Hematopoietic multipotent progenitor cell treated with erythropoietin and hydrocortisone succinate and interleukin-3 and kit ligand, for 4 days (in vitro differentiated cells): ENCODE data around the gene PRRT1B.
"Not testable (repeated sequence)": the region's sequence is repeated elsewhere in the genome, so short reads cannot be mapped to it uniquely, and the experiment has no call there.

ENCODE experiments used
- DNase-seq: peaks from one replicate; pipeline ENCODE4 v3.0.0-alpha.2; 2015

Gene PRRT1B

GRCh38 chr9:131523086-131523388 lies 22.3 kb upstream of the PRRT1B start:
- no peak for DNase-seq

GRCh38 chr9:131523451-131524435 lies 21.6 kb upstream of the PRRT1B start:
- no peak for DNase-seq

- no peak for DNase-seq
Measured at GRCh38 chr9:131524665-131525315, 20.5 kb upstream of the PRRT1B start.

GRCh38 chr9:131525643-131526565 lies 19.4 kb upstream of the PRRT1B start:
- DNase-seq: no peak

- no peak for DNase-seq
Measured at GRCh38 chr9:131528186-131528585, 17.1 kb upstream of the PRRT1B start.

GRCh38 chr9:131528886-131529505 lies 16.3 kb upstream of the PRRT1B start:
- DNase-seq: no peak

GRCh38 chr9:131529597-131530545 lies 15.5 kb upstream of the PRRT1B start:
- no peak for DNase-seq

- peak; percentile 43 for DNase-seq
Measured at GRCh38 chr9:131530546-131530919, 14.8 kb upstream of the PRRT1B start.

- peak; percentile 93 for DNase-seq
Measured at GRCh38 chr9:131530920-131531832, 14.1 kb upstream of the PRRT1B start, which contains the start of gene UCK1. TSS of gene UCK1 (minus strand) at chr9:131531263. CDS start at chr9:131531174, 89 bp downstream.

- DNase-seq: peak; percentile 87
Measured at GRCh38 chr9:131534721-131535237, 10.5 kb upstream of the PRRT1B start.

- no peak for DNase-seq
Measured at GRCh38 chr9:131537946-131538345, 7.4 kb upstream of the PRRT1B start.

- no peak for DNase-seq
Measured at GRCh38 chr9:131539223-131539923, 6.0 kb upstream of the PRRT1B start.

GRCh38 chr9:131543141-131543540 lies 2.2 kb upstream of the PRRT1B start:
- no peak for DNase-seq

GRCh38 chr9:131545786-131546335 lies 538 bp downstream of the PRRT1B start:
- no peak for DNase-seq

- no peak for DNase-seq
Measured at GRCh38 chr9:131546336-131547084, 1.2 kb downstream of the PRRT1B start.

GRCh38 chr9:131549186-131549585 lies 3.9 kb downstream of the PRRT1B start:
- not testable (repeated sequence) for DNase-seq

GRCh38 chr9:131550465-131550864 lies 5.1 kb downstream of the PRRT1B start:
- DNase-seq: not testable (repeated sequence)

GRCh38 chr9:131552030-131552429 lies 6.7 kb downstream of the PRRT1B start:
- no peak for DNase-seq
